Suprapubic skin (tissue), 4 donors: ENCODE measurements around the gene PCBP3. TPM values are rescaled to one million over a fixed set of nuclear protein-coding genes. Genes with fewer than 3 reads are reported as not detected.
"Not testable (repeated sequence)": the region's sequence is repeated elsewhere in the genome, so short reads cannot be mapped to it uniquely, and the experiment has no call there.

Experiments used
- DNase-seq, 2 donors: peaks; one replicate each; pipeline ENCODE4 v3.0.0-alpha.2; 2019; ENCODE audit warnings: low spot score in 2 of 2
- H3K27ac ChIP-seq: fragments of 200-600 bp; sonication (generic); one replicate; pipeline ENCODE4 v1.5.1; 2019
- H3K27me3 ChIP-seq: fragments of 200-600 bp; sonication (generic); one replicate; pipeline ENCODE4 v1.5.1; 2019
- H3K36me3 ChIP-seq: fragments of 200-600 bp; sonication (generic); one replicate; pipeline ENCODE4 v1.5.1; 2019
- H3K4me1 ChIP-seq: fragments of 200-600 bp; sonication (generic); one replicate; pipeline ENCODE4 v1.5.1; 2019
- H3K4me3 ChIP-seq: fragments of 200-600 bp; sonication (generic); one replicate; pipeline ENCODE4 v1.5.1; 2019; ENCODE audit warnings: mild to moderate bottlenecking
- H3K9me3 ChIP-seq: fragments of 200-600 bp; sonication (generic); one replicate; pipeline ENCODE4 v1.5.1; 2019
- CTCF ChIP-seq, 2 donors: fragments of 200-600 bp in 1 of 2; fragments of 450-650 bp in 1 of 2; sonication (generic) in 1 of 2; IDR thresholded peaks; one replicate each; pipeline ENCODE4 v1.5.1; 2016 to 2019; ENCODE audit warnings: antibody characterized with exemption in 2 of 2, mild to moderate bottlenecking in 1 of 2, moderate library complexity in 1 of 2
- EP300 ChIP-seq: sonication (generic); formaldehyde crosslinking; IDR thresholded peaks from one replicate; pipeline ENCODE4 v1.6.1; 2017; ENCODE audit warnings: antibody characterized with exemption
- POLR2A ChIP-seq, 2 donors: fragments of 450-650 bp; IDR thresholded peaks; one replicate each; pipeline ENCODE4 v1.6.1; 2017; ENCODE audit warnings: antibody characterized with exemption in 2 of 2, mild to moderate bottlenecking in 2 of 2, moderate library complexity in 2 of 2
- POLR2AphosphoS5 ChIP-seq, 3 donors: sonication (generic); formaldehyde crosslinking; IDR thresholded peaks; one replicate each; pipeline ENCODE4 v1.6.1; 2017; ENCODE audit warnings: antibody characterized with exemption in 3 of 3
- WGBS: methylation state at CpG from one replicate; pipeline ENCODE4 v1.1.5; 2018; 5-methylcytosine and 5-hydroxymethylcytosine counted together
- total RNA-seq, 4 donors: library from RNA; depleted of rRNA; stranded (reverse); fragments of >200 nt; gene quantifications; one replicate each; pipeline ENCODE4 v1.1.0, GENCODE V29; 2016

PCBP3 gene
- total RNA-seq, 4 donors from 2014 or later, result 0.97 to 7.3 (median 2.7) TPM

- TF ChIP-seq POLR2AphosphoS5 (IDR thresholded peaks at IDR 0.05) (no peak), POLR2A (IDR thresholded peaks at IDR 0.05) (no peak), EP300 (no peak), CTCF (IDR thresholded peaks at IDR 0.05) (no peak)
- no peaks in the 10 kb centered on the region for H3K9me3 ChIP-seq
- WGBS, result 63% methylated on average over 12 of the region's 12 CpGs
- no peak overlapping the region for H3K27ac ChIP-seq
- H3K27me3 ChIP-seq, result peaks cover 53% of the 10 kb centered on the region
- H3K4me1 ChIP-seq, result no peaks in the 10 kb centered on the region
- H3K36me3 ChIP-seq, result no peaks in the 10 kb centered on the region
- DNase-seq, result peak in 1 of 2 donors; percentile 32
- no peak overlapping the region for H3K4me3 ChIP-seq
Observed at GRCh38 chr21:45620201-45620923, 23.2 kb upstream of the PCBP3 start.

GRCh38 chr21:45621435-45622331 lies 21.8 kb upstream of the PCBP3 start:
- H3K36me3 ChIP-seq, H3K9me3 ChIP-seq, H3K27ac ChIP-seq, H3K4me3 ChIP-seq, H3K4me1 ChIP-seq: not testable (repeated sequence)
- 46% methylated on average over 10 of the region's 10 CpGs for WGBS
- peaks cover 43% of the 10 kb centered on the region for H3K27me3 ChIP-seq
- peak in 1 of 2 donors; percentile 47 for DNase-seq

GRCh38 chr21:45622416-45623097 lies 21.0 kb upstream of the PCBP3 start:
- Histone ChIP-seq H3K36me3 (no peaks in the 10 kb centered on the region), H3K4me3 (no peak overlapping the region), H3K4me1 (no peaks in the 10 kb centered on the region), H3K27me3 (peaks cover 42% of the 10 kb centered on the region), H3K9me3 (no peaks in the 10 kb centered on the region), H3K27ac (no peak overlapping the region)
- TF ChIP-seq EP300 (no peak), POLR2A (IDR thresholded peaks at IDR 0.05) (no peak), POLR2AphosphoS5 (IDR thresholded peaks at IDR 0.05) (no peak), CTCF (IDR thresholded peaks at IDR 0.05) (no peak)
- DNase-seq, result peak in 1 of 2 donors; percentile 64
- WGBS, result 70% methylated on average over 18 of the region's 19 CpGs

- no peaks in the 10 kb centered on the region for H3K4me1 ChIP-seq
- H3K9me3 ChIP-seq, result no peaks in the 10 kb centered on the region
- H3K27me3 ChIP-seq, result peaks cover 37% of the 10 kb centered on the region
- 87% methylated on average over 7 of the region's 7 CpGs for WGBS
- H3K4me3 ChIP-seq, result no peak overlapping the region
- no peak for TF ChIP-seq POLR2AphosphoS5 (IDR thresholded peaks at IDR 0.05)
- no peak for TF ChIP-seq EP300
- no peak for TF ChIP-seq POLR2A (IDR thresholded peaks at IDR 0.05)
- no peak for TF ChIP-seq CTCF (IDR thresholded peaks at IDR 0.05)
- peak in 1 of 2 donors; percentile 48 for DNase-seq
- H3K27ac ChIP-seq, result no peak overlapping the region
- no peaks in the 10 kb centered on the region for H3K36me3 ChIP-seq
Observed at GRCh38 chr21:45623436-45623835, 20.1 kb upstream of the PCBP3 start.

GRCh38 chr21:45626127-45626526 lies 17.4 kb upstream of the PCBP3 start:
- DNase-seq, H3K36me3 ChIP-seq, H3K4me3 ChIP-seq, H3K9me3 ChIP-seq, H3K27ac ChIP-seq, H3K4me1 ChIP-seq: not testable (repeated sequence)
- peaks cover 43% of the 10 kb centered on the region for H3K27me3 ChIP-seq
- 90% methylated on average over 2 of the region's 2 CpGs for WGBS
